Lung (tissue), 12 donors: ENCODE data around the gene RSPH9. TPM values are rescaled to one million over a fixed set of nuclear protein-coding genes. Genes with fewer than 3 reads are reported as not detected.

ENCODE experiments used
- ATAC-seq: fragments of 200-7000 bp; cut with Tn5 transposase; one replicate; pipeline ENCODE4 v1.9.1; 2020; ENCODE audit warnings: moderate number of reproducible peaks; ENCODE audit not compliant: insufficient read depth, low FRiP score
- DNase-seq, 3 donors: peaks; one replicate each; pipeline ENCODE4 v3.0.0-alpha.2; 2013 to 2017
- H3K27ac ChIP-seq, 2 donors: one replicate each; pipeline ENCODE4 v1.5.1; 2013; ENCODE audit warnings: mild to moderate bottlenecking in 2 of 2, moderate library complexity in 2 of 2, control low read depth in 1 of 2, inconsistent platforms in 1 of 2, low read depth in 1 of 2, low read length in 1 of 2
- H3K27me3 ChIP-seq, 3 donors: one replicate each; pipeline ENCODE4 v1.5.1; 2013; ENCODE audit warnings: low read length in 2 of 3; ENCODE audit not compliant: control insufficient read depth in 3 of 3, insufficient read depth in 3 of 3
- H3K36me3 ChIP-seq, 4 donors: one replicate each; pipeline ENCODE4 v1.5.1; 2013; ENCODE audit warnings: low read length in 4 of 4, mild to moderate bottlenecking in 1 of 4, moderate library complexity in 1 of 4; ENCODE audit not compliant: control insufficient read depth in 4 of 4, insufficient read depth in 4 of 4
- H3K4me1 ChIP-seq, 5 donors: one replicate each; pipeline ENCODE4 v1.5.1; 2013; ENCODE audit warnings: low read length in 5 of 5, mild to moderate bottlenecking in 2 of 5, moderate library complexity in 1 of 5; ENCODE audit not compliant: control insufficient read depth in 5 of 5, insufficient read depth in 5 of 5
- H3K4me3 ChIP-seq: one replicate; pipeline ENCODE4 v1.5.1; 2013; ENCODE audit warnings: mild to moderate bottlenecking, control low read depth, moderate library complexity
- H3K9ac ChIP-seq, 2 donors: one replicate each; pipeline ENCODE4 v1.5.1; 2013; ENCODE audit warnings: low read length in 2 of 2, control low read depth in 1 of 2; ENCODE audit not compliant: insufficient read depth in 1 of 2
- H3K9me3 ChIP-seq, 4 donors: one replicate each; pipeline ENCODE4 v1.5.1; 2013; ENCODE audit warnings: low read length in 3 of 4, mild to moderate bottlenecking in 1 of 4, moderate library complexity in 1 of 4; ENCODE audit not compliant: control insufficient read depth in 4 of 4, insufficient read depth in 3 of 4
- WGBS, 2 donors: extraction: QIAGEN DNeasy Blood & Tissue Kit; methylation state at CpG; one replicate each; pipeline ENCODE4 v1.1.7; 2013; 5-methylcytosine and 5-hydroxymethylcytosine counted together
- polyA plus RNA-seq, 2 donors: library from polyadenylated mRNA; stranded (reverse); fragments of 200-250 nt; gene quantifications; one replicate each; pipeline ENCODE4 v1.2.1, GENCODE V29; 2013
- total RNA-seq, 2 donors: library from RNA; depleted of rRNA in 1 of 2; stranded (reverse); fragments of >200 nt in 1 of 2; gene quantifications; one replicate each; pipeline ENCODE4 v1.2.1, GENCODE V29; 2014 to 2021
- TF ChIP-seq, protein P1 (sequence below): IDR thresholded peaks from 2 replicates; pipeline ENCODE4 v1.5.1; 2012; ENCODE audit warnings: mild to moderate bottlenecking; ENCODE audit errors: control extremely low read depth, extremely low read depth
- donor health status: control.
- donor health status: control.
- donor health status: Bipolar disorder and iron deficiency.
- donor health status: healthy.
- donor health status: DM: yes; HTN: yes; CAD: no.

RSPH9 gene
- total and polyA plus RNA-seq, 4 donors: 1.7 to 6.4 (median 4.6) TPM

DNA sequence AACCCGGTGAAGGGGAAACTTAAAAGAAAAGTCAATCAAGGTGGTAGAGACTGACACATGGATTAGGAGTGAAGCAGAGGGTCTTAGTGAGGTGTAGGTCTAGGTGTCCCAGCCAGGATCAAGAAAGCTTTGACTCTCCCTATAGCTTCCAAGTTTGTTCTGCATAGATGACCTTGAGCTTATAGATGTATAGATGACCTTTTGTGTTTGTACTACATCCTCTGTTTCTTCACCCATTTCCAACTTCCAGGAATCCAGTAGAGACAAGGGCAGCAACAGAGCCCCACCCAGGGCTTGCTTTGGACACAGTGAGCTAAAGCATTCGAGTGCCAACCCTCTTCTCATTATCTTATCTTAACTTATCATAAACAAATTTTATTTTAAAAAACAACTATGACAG, 44.6 kb downstream of the RSPH9 start:
- peaks cover 0 to 7% (median 0%) of the 10 kb centered on the region in 4 donors for H3K36me3 ChIP-seq
- TF ChIP-seq, protein P1, sequence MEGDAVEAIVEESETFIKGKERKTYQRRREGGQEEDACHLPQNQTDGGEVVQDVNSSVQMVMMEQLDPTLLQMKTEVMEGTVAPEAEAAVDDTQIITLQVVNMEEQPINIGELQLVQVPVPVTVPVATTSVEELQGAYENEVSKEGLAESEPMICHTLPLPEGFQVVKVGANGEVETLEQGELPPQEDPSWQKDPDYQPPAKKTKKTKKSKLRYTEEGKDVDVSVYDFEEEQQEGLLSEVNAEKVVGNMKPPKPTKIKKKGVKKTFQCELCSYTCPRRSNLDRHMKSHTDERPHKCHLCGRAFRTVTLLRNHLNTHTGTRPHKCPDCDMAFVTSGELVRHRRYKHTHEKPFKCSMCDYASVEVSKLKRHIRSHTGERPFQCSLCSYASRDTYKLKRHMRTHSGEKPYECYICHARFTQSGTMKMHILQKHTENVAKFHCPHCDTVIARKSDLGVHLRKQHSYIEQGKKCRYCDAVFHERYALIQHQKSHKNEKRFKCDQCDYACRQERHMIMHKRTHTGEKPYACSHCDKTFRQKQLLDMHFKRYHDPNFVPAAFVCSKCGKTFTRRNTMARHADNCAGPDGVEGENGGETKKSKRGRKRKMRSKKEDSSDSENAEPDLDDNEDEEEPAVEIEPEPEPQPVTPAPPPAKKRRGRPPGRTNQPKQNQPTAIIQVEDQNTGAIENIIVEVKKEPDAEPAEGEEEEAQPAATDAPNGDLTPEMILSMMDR: no peak
- H3K4me3 ChIP-seq: no peak overlapping the region
- H3K4me1 ChIP-seq: peaks cover 2 to 21% (median 11%) of the 10 kb centered on the region in 5 donors
- ATAC-seq (no peak), DNase-seq (no peak)
- WGBS, 2 donors: 64 to 78% methylated on average over 2 of the region's 2 CpGs
- H3K27me3 ChIP-seq: no peaks in the 10 kb centered on the region
- no peak overlapping the region for H3K27ac ChIP-seq
- H3K9me3 ChIP-seq: no peaks in the 10 kb centered on the region
- no peak overlapping the region for H3K9ac ChIP-seq

GRCh38 chr6:43695215-43695966, 50.6 kb downstream of the RSPH9 start:
- peak overlapping the region in 1 of 2 donors; percentile 18 for H3K9ac ChIP-seq

GRCh38 chr6:43695967-43696291, 51.1 kb downstream of the RSPH9 start:
- Histone ChIP-seq H3K27ac (peak overlapping the region in 1 of 2 donors; percentile 48), H3K9me3 (no peaks in the 10 kb centered on the region), H3K27me3 (no peaks in the 10 kb centered on the region), H3K4me1 (peaks cover 0 to 39% (median 24%) of the 10 kb centered on the region in 5 donors), H3K4me3 (no peak overlapping the region), H3K9ac (no peak overlapping the region), H3K36me3 (no peaks in the 10 kb centered on the region)
- 62 to 84% methylated on average over 4 of the region's 4 CpGs for WGBS, 2 donors
- no peak for ATAC-seq
- DNase-seq: no peak
- TF ChIP-seq, protein P1: no peak

More at GRCh38 chr6:43695215-43695966, 50.6 kb downstream of the RSPH9 start:
- ATAC-seq (peak; percentile 71), DNase-seq (peak in 1 of 3 donors; percentile 63)
- peak overlapping the region in 1 of 2 donors; percentile 48 for H3K27ac ChIP-seq
- no peak overlapping the region for H3K4me3 ChIP-seq
- no peaks in the 10 kb centered on the region for H3K9me3 ChIP-seq
- no peaks in the 10 kb centered on the region for H3K27me3 ChIP-seq
- 79 to 87% methylated on average over 9 of the region's 9 CpGs for WGBS, 2 donors
- TF ChIP-seq, protein P1: no peak
- no peaks in the 10 kb centered on the region for H3K36me3 ChIP-seq
- peaks cover 0 to 39% (median 24%) of the 10 kb centered on the region in 5 donors for H3K4me1 ChIP-seq

GRCh38 chr6:43697421-43697820, 52.6 kb downstream of the RSPH9 start:
- H3K4me1 ChIP-seq: peaks cover 5 to 52% (median 30%) of the 10 kb centered on the region in 5 donors
- H3K9me3 ChIP-seq: no peaks in the 10 kb centered on the region
- no peaks in the 10 kb centered on the region for H3K27me3 ChIP-seq
- TF ChIP-seq, protein P1: no peak
- 94 to 100% methylated on average over 3 of the region's 3 CpGs for WGBS, 2 donors
- no peak for ATAC-seq
- H3K36me3 ChIP-seq: no peaks in the 10 kb centered on the region
- no peak for DNase-seq
- no peak overlapping the region for H3K27ac ChIP-seq
- H3K9ac ChIP-seq: no peak overlapping the region
- no peak overlapping the region for H3K4me3 ChIP-seq
